Ascending aorta (tissue), 2 donors: ENCODE measurements around the gene PPP1R3C. TPM values are rescaled to one million over a fixed set of nuclear protein-coding genes. Genes with fewer than 3 reads are reported as not detected.

Experiments used
- DNase-seq, 2 donors: peaks; one replicate each; pipeline ENCODE4 v3.0.0-alpha.2; 2019; ENCODE audit warnings: low spot score in 2 of 2
- H3K27ac ChIP-seq, 2 donors: fragments of 200-600 bp; sonication (generic); one replicate each; pipeline ENCODE4 v1.5.1; 2016 to 2017; ENCODE audit warnings: mild to moderate bottlenecking in 1 of 2
- H3K27me3 ChIP-seq: fragments of 200-600 bp; sonication (generic); one replicate; pipeline ENCODE4 v1.5.1; 2017
- H3K36me3 ChIP-seq, 2 donors: fragments of 200-600 bp; sonication (generic); one replicate each; pipeline ENCODE4 v1.5.1; 2016
- H3K4me1 ChIP-seq, 2 donors: fragments of 200-600 bp; sonication (generic); one replicate each; pipeline ENCODE4 v1.5.1; 2016 to 2017; ENCODE audit warnings: mild to moderate bottlenecking in 1 of 2
- H3K4me3 ChIP-seq, 2 donors: fragments of 200-600 bp; sonication (generic); one replicate each; pipeline ENCODE4 v1.5.1; 2016 to 2017; ENCODE audit warnings: mild to moderate bottlenecking in 1 of 2
- H3K9me3 ChIP-seq, 2 donors: fragments of 200-600 bp; sonication (generic); one replicate each; pipeline ENCODE4 v1.5.1; 2016
- intact Hi-C: fragments of 100-400 bp; cut with DNase I; formaldehyde crosslinking; loops from one replicate; pipeline ENCODE4 v1.15.1; 2023
- total RNA-seq: library from RNA; depleted of rRNA; stranded (reverse); fragments of >200 nt; gene quantifications from one replicate; pipeline ENCODE4 v1.1.0, GENCODE V29; 2016
- TF ChIP-seq, protein P1 (sequence below), 3 experiments: fragments of 200-600 bp in 2 of 3; fragments of 450-650 bp in 1 of 3; sonication (generic) in 2 of 3; IDR thresholded peaks; one replicate each; pipeline ENCODE4 v1.5.1; 2016 to 2019; ENCODE audit warnings: antibody characterized with exemption in 3 of 3, mild to moderate bottlenecking in 1 of 3, moderate library complexity in 1 of 3

Gene PPP1R3C
- total RNA-seq, 1 donor from 2014 or later = 2.0 TPM

DNA sequence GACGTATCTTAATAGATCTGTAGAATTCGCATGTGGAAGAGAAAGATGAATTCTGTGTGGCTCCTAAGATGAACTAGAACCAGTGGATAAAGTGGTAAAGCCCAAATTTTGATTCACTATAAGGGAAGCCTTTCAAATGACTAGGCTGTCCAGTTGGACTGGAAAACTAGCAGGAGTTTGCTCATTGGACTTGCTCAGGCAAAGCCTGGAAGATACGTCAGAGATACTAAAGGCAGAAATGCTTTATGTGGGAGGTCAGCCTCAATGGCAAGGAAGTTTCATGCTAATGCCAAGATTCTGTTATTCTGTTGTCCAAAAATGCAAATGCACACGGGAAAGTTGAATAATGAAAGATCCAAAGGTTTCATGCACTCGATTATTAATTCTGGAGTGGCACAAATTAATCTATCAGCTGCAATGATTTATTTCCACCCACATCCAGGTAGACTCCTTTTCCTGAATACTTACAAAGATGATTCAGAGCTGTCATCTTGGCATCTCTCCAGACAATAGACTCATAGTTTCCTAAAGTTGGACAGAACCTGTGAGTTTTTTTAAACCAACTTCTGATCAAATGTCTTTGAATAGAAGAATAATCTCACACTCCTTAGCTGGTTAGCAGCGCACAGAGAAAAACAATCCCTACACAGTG is 20.5 kb upstream of the PPP1R3C start:
- Histone ChIP-seq H3K4me1 (no peaks in the 10 kb centered on the region), H3K27ac (no peak overlapping the region), H3K36me3 (no peaks in the 10 kb centered on the region), H3K9me3 (no peaks in the 10 kb centered on the region), H3K4me3 (no peak overlapping the region), H3K27me3 (no peaks in the 10 kb centered on the region)
- TF ChIP-seq, protein P1, sequence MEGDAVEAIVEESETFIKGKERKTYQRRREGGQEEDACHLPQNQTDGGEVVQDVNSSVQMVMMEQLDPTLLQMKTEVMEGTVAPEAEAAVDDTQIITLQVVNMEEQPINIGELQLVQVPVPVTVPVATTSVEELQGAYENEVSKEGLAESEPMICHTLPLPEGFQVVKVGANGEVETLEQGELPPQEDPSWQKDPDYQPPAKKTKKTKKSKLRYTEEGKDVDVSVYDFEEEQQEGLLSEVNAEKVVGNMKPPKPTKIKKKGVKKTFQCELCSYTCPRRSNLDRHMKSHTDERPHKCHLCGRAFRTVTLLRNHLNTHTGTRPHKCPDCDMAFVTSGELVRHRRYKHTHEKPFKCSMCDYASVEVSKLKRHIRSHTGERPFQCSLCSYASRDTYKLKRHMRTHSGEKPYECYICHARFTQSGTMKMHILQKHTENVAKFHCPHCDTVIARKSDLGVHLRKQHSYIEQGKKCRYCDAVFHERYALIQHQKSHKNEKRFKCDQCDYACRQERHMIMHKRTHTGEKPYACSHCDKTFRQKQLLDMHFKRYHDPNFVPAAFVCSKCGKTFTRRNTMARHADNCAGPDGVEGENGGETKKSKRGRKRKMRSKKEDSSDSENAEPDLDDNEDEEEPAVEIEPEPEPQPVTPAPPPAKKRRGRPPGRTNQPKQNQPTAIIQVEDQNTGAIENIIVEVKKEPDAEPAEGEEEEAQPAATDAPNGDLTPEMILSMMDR (IDR thresholded peaks at IDR 0.05) = no peak
- intact Hi-C loops = no loop called here
- DNase-seq = no peak

DNA sequence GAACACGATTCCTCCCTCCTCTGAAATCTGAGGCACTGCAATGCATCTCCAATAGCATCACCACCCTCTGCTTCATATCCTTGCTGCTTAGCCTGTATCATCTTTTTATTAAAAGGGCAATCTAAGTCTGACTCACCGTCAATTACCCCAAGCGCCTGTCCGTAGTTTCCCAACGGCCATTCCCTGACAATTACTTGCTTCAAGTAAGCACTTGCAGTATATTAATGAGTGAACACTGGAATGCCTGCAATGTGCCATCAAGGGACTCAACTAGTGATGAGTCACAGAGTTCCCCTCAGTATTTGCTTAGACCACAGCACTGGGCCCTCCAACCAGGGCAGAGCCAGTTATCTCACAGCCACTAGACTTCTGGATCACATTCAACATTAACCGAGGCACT is 19.5 kb upstream of the PPP1R3C start:
- no peak for DNase-seq
- H3K9me3 ChIP-seq = no peaks in the 10 kb centered on the region
- H3K36me3 ChIP-seq = no peaks in the 10 kb centered on the region
- H3K27ac ChIP-seq = no peak overlapping the region
- no peaks in the 10 kb centered on the region for H3K27me3 ChIP-seq
- TF ChIP-seq, protein P1 (IDR thresholded peaks at IDR 0.05) = no peak
- intact Hi-C loops = no loop called here
- H3K4me3 ChIP-seq = no peak overlapping the region
- H3K4me1 ChIP-seq = no peaks in the 10 kb centered on the region

DNA sequence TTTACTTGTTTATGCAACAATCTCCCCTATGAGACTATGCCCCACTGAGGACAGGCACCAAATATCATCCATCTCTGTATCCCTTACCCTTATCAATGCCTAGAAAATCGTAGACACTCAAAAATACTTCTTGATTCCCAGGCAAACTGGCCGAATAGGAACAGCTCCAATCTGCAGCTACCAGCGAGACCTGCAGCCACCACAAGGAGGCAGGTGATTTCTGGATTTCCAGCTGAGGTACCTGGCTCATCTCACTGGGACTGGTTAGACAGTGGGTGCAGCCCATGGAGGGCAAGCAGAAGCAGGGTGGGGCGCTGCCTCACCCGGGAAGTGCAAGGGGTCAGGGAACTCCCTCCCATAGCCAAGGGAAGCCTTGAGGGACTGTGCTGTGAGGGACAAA is 10.8 kb upstream of the PPP1R3C start:
- DNase-seq = no peak
- Histone ChIP-seq H3K36me3 (no peaks in the 10 kb centered on the region), H3K9me3 (no peaks in the 10 kb centered on the region), H3K4me1 (peaks cover 0 to 14% of the 10 kb centered on the region in 2 donors), H3K4me3 (no peak overlapping the region), H3K27ac (peak overlapping the region; percentile 50 to 80), H3K27me3 (no peaks in the 10 kb centered on the region)
- intact Hi-C loops = loop anchor here (5.0 kb wide), 1 partner anchor 49 kb away; no protein-coding TSS in a partner anchor
- TF ChIP-seq, protein P1 (IDR thresholded peaks at IDR 0.05) = peak in 1 of 3 experiments; percentile 29

DNA sequence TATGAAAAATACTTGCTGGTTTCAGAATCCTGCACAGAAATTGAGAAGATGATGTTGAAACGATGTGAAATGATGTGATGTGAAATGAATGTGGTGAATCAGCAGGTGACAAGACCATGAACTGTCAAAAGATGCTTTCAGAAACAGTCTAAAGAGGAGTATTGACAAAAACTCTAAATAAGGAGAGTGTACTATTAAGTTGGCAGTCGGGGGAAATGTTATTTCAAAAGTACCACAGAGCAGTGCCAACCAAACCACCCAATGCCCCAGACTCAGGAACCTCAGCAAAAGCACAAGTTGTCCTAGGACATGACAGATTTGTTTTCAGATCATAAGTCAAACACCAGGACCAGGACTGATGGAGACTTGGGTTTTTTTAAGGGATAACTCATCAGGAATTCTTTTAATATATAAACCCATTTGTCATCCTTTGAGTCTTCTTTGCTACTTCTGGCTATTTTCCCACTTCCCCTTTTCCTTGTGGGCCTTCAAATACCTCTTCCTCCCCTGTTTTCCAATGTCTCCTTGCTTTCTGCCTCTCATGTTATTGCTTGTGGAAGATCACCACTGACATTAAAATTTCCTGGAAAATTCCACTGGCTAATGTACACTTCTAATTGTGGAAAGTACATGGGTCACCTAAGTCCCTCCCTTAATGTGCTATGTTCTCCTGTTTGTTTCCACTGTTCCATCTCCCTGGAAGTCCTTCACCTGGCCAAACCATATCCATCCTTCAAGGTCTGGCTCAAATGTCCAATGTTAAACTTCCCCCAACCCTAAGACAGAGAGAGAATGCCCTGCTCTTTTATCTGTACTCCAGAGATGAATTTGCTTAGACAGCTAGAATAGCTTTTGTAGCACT is 10.2 kb upstream of the PPP1R3C start:
- peak in 1 of 2 donors; percentile 68 for DNase-seq
- Histone ChIP-seq H3K27ac (peak overlapping the region; percentile 73 to 80), H3K36me3 (no peaks in the 10 kb centered on the region), H3K4me1 (peaks cover 0 to 14% of the 10 kb centered on the region in 2 donors), H3K4me3 (no peak overlapping the region), H3K27me3 (no peaks in the 10 kb centered on the region), H3K9me3 (no peaks in the 10 kb centered on the region)
- TF ChIP-seq, protein P1 (IDR thresholded peaks at IDR 0.05) = no peak
- intact Hi-C loops = loop anchor here (5.0 kb wide), 1 partner anchor 49 kb away; no protein-coding TSS in a partner anchor

DNA sequence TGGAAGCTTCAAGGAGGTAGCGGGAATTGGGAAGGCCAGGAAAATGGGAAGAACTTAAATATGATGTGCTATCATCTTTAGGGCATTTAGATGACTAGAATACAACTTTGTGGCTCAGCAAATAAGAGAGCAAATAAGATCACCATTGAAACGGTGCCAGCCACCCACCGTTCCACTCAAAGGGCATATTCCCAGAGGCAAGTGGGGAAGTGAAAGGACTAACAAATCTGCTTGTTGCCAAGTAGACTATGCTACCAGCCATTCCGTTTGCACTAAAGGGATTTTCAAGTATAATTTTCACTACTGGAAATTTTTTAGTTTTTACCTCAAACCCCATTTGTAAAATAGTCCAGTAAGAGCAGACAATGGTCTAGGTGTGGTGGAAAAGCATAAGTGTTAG is 4.0 kb upstream of the PPP1R3C start:
- peak overlapping the region in 1 of 2 donors; percentile 4 for H3K27ac ChIP-seq
- no peak overlapping the region for H3K4me3 ChIP-seq
- H3K27me3 ChIP-seq = no peaks in the 10 kb centered on the region
- no peaks in the 10 kb centered on the region for H3K9me3 ChIP-seq
- peaks cover 3 to 6% of the 10 kb centered on the region in 2 donors for H3K4me1 ChIP-seq
- TF ChIP-seq, protein P1 (IDR thresholded peaks at IDR 0.05) = no peak
- DNase-seq = no peak
- intact Hi-C loops = loop anchor here (5.0 kb wide), 1 partner anchor 105 kb away; no protein-coding TSS in a partner anchor
- no peaks in the 10 kb centered on the region for H3K36me3 ChIP-seq
